ENCODE measurements around the gene LAMB1.

DNA sequence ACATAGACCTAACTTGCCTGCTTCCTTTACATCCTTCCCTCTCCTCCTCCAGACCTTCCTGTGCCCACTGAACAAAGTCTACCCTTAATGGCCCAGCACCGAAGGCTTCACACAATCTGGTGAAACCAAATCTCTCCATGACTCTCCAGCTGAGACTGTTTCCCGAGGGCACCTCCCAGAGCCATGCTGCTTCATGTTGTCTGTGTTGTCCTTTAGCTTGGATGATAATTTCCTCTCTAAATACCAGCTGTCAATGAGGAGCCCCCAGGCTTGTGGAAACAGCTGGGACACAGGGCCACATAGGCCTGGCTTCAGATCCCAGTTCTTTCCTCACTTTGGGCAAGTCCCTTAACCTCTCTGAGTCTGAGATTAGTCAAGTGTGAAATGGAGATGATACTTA is 57.6 kb downstream of the LAMB1 start:
- TF ChIP-seq, protein P1, sequence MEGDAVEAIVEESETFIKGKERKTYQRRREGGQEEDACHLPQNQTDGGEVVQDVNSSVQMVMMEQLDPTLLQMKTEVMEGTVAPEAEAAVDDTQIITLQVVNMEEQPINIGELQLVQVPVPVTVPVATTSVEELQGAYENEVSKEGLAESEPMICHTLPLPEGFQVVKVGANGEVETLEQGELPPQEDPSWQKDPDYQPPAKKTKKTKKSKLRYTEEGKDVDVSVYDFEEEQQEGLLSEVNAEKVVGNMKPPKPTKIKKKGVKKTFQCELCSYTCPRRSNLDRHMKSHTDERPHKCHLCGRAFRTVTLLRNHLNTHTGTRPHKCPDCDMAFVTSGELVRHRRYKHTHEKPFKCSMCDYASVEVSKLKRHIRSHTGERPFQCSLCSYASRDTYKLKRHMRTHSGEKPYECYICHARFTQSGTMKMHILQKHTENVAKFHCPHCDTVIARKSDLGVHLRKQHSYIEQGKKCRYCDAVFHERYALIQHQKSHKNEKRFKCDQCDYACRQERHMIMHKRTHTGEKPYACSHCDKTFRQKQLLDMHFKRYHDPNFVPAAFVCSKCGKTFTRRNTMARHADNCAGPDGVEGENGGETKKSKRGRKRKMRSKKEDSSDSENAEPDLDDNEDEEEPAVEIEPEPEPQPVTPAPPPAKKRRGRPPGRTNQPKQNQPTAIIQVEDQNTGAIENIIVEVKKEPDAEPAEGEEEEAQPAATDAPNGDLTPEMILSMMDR (IDR thresholded peaks at IDR 0.05): no peak
- no peak for TF ChIP-seq POLR2A (IDR thresholded peaks at IDR 0.05)

Measured in esophagus squamous epithelium (tissue), 4 donors.